ENCODE results near the gene IPO13.

IPO13 gene

DNA sequence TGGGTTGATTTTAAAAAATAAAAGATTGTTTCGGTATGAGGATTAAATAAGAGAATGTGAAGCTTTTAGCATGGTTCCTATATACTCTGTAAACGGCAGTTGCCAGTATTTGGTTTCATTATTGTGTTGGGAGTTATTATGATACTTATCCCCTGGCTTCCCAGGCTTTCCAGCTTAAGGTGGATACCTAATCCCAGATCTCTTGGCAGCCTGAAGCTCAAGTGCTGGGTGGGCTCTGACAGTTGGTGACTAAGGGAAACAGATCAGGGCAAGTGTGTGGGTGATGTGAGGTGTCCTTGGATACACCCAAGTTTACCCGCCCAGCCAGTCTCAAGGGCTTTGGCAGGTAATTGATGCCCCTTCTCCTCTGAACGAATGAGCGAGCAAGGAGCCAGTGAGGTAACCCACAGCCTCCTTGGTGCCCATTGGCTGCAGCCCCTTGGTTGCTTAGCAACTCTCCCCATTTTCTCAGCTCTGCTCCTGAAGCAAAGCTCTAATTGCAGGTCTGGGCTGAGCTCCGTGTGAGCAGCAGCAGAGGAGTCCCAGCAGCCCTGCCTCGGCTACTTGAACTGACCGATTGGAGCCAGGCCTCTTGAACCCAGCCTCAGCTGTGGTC is 6.1 kb downstream of the IPO13 start:
- DNase-seq: no peak

DNA sequence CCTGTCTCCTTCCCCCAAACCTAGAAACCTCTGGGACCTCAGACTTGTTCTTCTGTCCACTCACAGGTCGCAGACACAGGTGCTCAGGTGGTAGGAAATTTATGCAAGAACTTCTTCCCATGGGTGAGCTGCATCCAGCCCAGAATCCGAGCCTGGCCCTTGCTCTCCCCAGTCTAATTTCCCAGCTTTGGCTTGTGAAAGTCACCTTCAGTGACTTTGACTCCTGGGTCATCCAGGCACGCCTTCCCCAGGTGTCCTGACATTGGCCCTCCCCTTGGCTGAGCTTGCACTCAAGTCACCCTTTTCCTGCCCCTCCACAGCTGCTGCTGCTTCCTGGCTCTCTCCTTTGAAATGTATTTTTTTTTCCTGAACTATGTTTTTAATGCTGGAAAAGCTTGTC is 6.6 kb downstream of the IPO13 start:
- DNase-seq: no peak

DNA sequence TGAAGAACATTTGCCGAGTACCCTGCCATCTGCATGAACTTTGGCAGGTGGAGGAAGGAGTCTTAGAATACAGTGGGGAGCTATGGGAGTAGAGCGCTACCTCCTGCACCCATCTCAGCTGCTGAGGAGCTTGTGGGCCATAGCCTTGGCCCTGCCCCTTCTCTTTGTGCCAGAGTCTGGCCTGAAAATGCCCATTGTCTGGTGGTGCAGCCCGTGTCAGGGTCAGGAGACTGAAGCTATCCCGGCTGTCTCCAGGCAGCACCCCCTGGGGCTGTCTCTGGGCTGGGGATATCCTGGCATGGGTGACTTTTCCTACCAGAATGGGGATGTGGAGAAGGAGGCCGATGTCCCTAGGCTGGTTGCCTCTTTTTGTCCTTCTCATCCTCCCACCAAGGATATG is 7.3 kb downstream of the IPO13 start:
- DNase-seq: no peak

DNA sequence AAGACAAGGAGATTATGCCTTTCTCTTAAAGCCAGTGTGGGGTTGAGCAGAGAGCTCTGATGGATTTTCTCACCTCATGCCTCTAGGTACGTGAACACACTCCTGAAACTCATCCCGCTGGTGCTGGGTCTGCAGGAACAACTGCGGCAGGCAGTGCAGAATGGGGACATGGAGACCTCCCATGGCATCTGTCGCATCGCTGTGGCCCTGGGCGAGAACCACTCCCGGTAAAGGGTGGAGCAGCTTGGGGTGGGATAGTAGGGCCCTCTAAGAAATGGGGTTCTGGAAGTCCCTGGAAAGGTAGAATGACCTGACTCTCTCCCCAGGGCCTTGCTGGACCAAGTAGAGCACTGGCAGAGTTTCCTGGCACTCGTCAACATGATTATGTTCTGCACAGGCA is 9.5 kb downstream of the IPO13 start:
- DNase-seq: no peak

DNA sequence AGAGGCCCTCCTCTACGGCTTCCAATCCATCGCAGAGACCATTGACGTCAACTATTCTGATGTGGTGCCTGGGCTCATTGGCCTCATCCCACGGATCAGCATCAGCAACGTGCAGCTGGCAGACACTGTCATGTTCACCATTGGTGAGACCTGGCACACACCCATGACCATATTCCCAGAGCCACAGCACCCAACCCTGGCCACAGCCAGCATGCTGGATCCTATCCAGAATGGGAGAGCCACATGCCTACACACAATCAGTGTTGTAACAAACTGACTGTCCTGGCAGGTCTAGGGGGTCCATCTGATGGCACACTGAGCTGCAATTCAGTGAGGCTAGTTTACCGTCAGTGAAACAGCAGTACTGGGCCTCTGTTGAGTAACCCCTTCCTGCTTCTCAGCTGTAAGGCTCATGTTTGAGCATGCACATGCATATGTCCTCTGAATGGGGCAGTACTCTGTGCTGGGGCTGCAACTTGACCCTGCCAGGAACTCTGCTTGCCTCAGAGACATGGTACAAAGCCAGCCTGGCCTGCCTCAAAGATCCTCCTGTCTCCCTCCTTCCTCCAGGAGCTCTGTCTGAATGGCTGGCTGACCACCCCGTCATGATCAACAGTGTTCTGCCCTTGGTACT is 10.8 kb downstream of the IPO13 start:
- no peak for DNase-seq

DNA sequence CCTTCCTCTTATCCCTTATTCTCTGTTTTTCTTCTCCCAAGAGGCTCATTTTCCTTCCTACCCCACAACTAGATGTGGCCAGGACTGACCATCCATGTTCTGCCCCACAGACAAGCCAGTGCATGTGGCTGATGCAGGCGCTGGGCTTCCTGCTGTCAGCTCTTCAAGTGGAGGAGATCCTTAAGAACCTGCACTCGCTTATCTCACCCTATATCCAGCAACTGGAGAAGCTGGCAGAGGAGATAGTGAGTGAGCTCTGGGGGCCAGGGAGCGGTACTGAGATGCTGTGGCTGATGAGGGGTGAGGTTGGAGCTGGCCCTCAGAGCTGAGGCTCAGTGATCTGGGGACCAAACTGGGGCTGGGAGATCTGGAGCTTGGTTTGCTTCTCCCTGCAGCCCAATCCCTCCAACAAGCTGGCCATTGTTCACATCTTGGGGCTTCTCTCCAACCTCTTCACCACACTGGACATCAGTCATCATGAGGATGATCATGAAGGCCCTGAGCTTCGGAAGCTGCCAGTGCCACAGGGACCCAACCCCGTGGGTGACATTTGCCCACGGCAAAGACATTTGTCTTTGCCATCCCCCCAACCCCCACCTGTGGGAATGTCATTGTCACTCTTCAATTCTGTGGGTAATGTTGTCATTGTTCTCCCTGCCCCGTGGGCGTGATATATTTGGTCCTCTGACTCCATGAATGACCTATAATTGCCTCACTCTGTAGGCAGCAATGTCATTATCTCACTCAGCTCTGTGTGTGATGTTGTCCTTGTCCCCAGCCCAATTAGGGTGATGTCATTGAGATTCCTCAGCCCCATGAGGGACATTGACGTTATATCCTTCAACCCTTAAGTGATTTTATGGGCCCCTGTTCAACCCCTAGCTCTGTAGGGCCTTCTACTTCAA is 11.9 kb downstream of the IPO13 start:
- DNase-seq: no peak

DNA sequence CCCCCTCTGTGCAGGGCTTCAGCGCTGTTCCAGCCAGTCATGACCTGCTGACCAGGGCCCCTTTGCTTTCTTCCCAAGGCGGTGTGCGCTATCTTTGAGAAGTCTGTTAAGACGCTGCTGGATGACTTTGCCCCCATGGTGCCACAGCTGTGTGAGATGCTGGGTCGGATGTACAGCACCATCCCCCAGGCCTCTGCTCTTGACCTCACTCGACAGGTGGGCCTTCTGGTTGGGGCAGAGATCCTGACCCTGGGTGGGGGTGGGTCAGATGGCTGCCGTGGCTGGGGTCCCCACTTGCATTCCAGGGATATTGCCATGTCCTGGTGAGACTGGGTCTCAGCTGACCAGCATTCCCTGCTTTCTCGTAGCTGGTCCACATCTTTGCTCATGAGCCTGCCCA is 14.0 kb downstream of the IPO13 start:
- DNase-seq: no peak

DNA sequence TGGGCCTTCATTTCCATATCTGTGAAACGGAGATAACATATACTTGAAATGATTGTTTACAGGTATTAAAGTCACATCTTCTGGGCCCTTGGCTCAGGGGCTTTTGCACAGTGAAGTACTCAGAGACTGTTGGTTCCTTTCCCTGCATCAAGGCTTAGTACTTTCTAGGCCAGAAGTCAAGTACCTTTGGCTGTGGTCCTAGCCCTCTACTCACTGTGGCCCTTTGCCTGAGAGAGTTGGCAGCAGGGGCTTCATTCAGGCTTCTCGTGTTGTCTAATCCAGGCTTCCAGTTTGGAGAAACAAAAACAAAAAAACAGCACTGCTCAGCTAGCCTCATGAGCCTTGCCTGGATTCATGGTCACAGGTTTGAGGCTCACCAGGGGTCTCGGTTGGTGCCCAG is 14.9 kb downstream of the IPO13 start:
- DNase-seq: no peak

DNA sequence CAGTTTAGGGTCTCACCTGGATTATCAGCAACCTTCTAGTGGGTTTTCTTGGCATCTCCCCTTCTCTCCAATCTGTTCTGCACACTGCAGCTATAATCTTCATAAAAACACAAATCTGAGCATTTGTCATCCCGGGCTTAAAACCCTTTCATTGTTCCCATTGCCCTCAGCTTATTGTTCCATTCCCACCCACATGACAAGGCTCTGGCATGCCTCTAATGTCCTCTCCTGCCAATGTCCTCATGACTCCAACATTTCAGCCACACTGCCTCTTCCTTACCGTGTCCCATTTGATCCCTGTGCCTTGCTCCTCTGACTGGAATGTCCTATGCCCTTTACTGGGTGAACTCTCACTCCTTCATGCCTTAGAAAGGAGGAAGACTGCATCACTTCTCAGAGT is 15.6 kb downstream of the IPO13 start:
- DNase-seq: no peak

DNA sequence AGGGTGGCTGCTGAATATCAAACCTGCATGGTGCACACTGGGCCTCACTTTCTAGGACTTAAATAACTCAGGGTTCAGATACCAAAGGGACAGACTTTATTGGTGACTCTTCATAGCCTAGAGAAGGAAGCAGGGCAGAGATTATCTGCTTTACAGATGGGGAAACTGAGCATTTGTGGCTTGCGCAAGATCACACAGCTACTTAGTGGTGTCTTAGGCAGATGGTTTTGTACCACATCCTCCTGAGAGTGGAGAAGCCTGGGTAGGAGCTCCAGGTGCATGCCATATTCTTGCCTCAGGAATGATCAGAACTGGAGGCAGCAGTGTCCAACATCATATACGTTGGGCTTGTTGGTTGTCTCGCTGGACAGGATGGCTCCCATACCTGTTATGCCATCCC is 16.3 kb downstream of the IPO13 start:
- DNase-seq: no peak

DNA sequence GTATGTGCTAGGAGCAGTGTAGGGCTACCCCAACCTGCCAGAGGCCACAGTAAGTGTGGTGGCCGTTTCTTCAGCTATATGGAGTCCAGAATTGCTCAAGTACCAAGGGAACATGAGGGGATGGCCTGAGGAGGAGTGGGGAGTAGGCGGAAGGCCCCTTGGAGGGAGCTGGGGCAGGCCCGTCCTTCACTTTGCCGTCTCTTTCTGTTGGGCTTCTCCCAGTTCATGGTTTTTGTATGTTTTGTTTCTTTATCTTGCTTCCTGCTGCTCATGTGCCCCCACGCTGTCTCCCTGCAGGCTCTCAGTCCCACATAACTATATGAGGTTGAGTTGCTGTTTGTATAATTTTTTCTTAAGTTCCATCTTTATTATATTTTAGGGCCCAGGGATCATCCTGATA is 17.1 kb downstream of the IPO13 start:
- DNase-seq: no peak

DNA sequence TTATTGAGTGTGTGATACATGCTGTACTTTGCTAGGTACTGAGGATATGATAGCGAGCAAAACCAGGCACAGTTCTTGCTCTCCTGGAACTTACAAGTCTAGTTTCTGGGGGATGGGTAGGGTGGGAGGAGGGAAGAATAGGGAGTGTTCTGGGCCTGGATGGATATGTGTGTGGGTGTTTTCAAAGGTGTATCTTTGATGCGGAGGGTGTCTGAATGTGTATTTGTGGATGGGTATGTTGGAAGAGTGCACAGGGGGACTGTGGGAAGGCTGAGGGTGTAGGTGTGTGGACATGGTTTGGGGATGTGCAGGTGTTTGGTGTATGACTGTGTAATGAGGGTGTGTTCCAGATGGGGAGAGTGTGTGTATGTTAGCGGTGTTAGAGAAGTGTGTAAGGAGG is 18.6 kb downstream of the IPO13 start:
- no peak for DNase-seq

DNA sequence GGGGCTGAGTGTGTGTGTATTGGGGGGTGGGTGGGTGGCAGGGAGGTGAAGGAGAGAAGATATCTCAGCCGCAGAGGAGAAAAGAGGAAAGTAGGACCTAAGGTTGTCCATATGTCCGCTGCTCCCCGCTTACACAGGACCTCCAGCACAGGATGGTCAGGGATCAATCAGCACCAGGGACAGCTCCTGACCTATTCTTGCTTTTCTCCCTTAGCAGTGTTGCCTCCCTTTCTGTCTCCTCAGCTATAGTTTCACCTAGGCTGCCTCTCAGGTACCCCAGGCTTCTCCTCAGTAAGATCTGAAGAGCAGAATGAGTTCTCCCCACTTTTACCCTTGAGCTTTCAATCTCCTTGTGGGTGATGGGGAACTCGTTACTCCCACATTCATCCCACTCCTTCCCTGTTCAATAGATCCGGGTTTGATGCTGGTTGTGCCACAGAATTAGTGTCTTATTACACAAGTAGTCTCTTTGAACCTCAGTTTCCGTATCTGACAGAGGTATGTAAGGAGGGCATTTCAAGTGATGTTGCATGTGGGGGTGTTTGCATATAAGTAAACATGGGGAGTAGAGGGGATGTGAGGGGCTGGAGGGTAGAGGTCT is 21.7 kb downstream of the IPO13 start:
- DNase-seq: peak; percentile 27 to 38

DNA sequence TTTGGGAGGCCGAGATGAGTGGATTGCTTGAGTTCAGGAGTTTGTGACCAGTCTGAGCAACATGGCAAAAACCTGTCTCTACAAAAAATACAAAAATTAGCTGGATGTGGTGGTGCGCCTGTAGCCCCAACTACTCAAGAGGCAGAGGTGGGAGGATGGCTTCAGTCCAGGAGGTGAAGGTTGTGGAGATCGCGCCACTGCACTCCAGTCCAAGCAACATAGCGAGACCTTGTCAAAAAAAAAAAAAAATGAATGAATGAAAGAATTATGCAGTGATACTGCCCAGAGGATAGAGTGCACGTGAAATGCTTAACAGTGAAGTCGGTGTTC is 22.6 kb downstream of the IPO13 start:
- DNase-seq: no peak

DNA sequence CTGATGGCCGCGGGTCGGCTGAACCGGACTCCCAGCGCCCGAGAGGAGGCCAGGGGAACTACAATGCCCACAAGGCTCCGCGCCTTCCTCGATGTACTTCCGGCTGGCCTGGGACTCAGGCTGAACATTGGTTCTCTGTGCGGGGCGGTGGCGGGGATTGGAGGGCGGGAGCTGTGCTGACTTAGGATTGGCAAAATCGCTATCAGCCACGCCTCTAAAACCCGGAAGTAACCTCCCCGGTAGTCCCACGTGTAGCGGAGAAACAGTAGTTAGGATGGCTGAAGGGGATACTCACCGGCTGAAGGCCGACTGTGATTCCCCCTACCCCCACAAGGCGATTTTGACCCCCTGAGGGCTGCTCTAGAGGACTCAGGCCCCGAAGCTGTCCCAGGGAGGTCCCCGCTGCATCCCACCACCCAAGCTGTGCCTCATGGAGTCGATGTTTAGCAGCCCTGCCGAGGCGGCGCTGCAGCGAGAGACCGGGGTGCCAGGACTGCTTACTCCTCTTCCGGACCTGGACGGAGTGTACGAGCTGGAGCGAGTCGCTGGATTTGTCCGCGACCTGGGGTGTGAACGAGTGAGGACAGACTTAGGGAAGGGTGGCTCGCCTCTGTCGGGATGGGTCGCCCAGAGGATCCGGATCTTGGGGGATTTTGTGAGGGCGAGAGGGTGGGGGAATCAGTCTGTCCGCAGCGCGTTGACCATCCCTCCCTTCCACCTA is 23.2 kb downstream of the IPO13 start, which contains the start of gene DPH2:
DPH2 (plus strand) TSS at position 265 of the 721 bp plus-strand sequence; CDS start at position 431, 166 bp downstream.
- DNase-seq: peak; percentile 97

DNA sequence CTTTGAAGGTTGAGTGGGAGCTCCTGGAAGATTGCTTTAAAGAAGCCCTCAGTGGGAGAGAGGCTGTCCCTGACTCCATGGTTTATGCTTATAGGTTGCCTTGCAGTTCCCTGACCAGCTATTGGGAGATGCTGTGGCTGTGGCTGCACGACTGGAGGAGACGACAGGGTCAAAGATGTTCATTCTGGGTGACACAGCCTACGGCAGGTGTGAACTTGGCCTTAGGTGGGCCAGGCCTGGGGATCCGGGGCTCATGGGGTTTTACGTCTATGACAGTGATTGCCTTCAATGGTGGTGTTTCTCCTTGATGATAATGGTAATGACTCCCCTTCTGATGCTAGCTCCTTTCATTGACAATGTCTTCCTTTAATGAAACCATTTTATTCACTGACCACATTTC is 23.8 kb downstream of the IPO13 start:
- DNase-seq: no peak

DNA sequence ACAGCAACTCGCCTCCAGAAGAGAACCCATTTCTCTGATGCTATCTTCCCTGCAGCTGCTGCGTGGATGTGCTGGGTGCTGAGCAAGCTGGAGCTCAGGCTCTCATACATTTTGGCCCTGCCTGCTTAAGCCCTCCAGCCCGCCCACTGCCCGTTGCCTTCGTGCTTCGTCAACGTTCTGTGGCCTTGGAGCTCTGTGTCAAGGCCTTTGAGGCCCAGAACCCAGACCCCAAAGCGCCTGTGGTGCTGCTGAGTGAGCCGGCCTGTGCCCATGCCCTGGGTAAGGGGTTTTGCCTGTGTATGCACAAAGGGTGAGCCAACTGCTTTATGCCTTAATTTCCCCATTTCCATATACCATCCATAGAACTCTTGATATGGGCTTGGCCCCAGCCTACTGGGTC is 24.2 kb downstream of the IPO13 start:
- no peak for DNase-seq

DNA sequence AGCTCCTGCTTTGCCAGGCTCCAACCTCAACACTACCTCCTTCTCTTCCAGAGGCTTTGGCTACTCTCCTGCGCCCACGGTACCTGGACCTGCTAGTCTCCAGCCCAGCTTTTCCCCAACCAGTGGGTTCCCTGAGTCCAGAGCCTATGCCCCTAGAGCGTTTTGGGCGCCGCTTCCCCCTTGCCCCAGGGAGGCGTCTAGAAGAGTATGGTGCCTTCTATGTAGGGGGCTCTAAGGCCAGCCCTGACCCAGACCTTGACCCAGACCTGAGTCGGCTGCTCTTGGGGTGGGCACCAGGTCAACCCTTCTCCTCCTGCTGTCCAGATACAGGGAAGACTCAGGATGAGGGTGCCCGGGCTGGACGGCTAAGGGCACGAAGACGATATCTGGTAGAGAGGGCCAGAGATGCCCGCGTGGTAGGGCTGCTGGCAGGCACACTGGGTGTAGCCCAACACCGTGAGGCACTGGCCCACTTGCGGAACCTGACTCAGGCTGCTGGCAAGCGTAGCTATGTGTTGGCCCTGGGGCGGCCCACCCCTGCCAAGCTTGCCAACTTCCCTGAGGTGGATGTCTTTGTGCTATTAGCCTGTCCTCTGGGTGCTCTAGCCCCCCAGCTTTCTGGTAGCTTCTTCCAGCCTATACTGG is 24.7 kb downstream of the IPO13 start:
- DNase-seq: no peak

DNA sequence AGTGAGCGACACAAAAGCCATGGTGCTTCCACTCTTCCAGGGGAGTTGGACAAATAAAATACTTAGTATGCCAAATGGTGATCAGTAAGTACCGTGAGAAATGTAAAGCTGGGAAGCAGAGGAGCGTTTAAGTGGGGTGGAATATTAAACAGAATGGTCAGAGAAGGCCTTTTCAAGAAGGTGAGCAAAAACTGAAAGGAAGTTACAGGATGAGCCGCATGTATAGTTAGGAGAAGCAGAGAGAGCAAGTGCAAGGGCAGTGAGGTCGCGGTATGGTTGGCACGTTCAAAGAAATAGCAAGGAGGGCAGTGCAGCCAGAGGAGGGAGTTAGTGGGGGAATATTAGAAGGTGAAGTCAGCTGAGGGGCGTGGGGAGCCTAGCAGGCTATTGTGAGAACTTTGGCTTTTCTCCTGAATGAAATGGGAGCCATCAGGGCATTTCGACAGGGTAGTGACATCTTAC is 27.3 kb downstream of the IPO13 start:
- no peak for DNase-seq

DNA sequence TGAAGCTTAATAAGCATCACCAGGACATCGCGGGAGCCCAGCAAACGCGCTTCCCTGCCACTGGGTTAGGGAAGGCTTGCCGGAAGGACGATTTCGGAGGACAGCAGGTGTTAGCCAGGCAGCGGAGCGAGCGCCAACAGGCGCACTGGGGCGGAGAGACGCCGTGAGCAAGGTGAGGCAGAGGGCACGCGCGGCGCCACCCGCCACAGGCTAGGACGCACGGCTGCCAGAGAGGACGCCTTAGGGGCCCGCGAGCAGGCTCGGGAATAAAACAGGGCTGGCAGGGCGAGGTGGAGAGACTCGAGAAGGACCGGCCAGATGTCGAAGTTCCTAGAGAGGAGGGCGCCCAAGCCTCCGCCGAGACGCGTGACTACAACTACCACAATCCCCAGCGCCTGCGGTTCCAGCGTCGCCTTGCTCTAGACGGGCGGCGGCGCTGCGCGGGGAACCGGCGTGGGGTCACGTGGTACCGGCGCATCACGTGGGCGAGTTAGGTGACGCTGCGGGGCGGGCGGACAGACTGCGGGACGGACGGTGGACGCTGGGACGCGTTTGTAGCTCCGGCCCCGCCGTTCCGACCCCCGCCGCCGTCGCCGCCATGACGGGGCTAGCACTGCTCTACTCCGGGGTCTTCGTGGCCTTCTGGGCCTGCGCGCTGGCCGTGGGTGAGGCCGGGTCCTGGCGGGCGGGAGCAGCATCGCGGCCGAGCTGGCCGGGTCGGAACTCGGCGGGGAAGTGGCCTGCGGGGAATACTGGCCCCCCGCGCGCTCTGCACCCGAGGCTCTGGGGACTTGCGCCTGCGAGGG is 27.9 kb downstream of the IPO13 start, which contains the start of gene ATP6V0B:
ATP6V0B (plus strand) TSS at position 518 of the 806 bp plus-strand sequence; CDS start at position 599, 81 bp downstream.
- peak; percentile 97 to 98 for DNase-seq

DNA sequence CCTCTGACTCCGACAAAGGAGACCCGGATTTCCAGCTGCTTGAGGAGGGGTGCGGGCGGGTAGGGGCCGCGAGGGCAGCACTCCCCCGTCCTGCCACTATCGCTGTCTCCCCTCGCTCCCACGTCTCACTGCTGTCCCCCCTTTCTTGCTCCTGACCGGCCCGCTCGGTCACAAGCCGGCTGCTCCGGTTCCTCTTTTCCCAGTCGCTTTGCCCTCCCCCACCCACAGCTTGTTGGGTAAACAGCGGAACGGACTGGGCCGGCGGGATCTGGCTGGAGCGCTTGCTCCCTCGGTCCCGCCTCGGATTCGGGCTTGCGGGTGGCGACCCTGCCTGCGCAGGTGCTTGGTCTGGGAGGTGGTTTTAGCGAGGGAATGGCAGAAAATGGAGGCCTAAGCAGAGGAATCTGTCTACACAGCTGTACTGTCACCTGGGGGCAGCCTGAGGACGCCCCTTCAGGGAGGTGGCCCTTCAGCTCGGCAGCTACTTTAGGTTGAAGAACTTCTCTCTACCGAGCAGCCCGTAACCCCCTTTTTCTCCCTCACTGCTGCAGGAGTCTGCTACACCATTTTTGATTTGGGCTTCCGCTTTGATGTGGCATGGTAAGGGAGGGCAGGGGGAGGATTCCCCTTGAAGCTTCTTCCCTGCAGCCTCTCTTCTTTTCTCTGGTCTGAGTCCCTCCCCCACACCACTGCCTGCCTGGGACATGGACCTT is 28.7 kb downstream of the IPO13 start:
- DNase-seq: peak; percentile 25 to 41

All from stimulated activated CD4-positive, alpha-beta T cell treated with anti-CD3 and anti-CD28 coated beads, Interleukin-2, amount 100 ng/mL, for 24 hours (primary cell).